Globus pallidus (tissue), 1 donor: Measurements from ENCODE around the gene TRAF6.

Source experiments
- DNase-seq: peaks from one replicate; pipeline ENCODE4 v3.0.0-alpha.2; 2015; ENCODE audit warnings: low spot score

The TRAF6 gene

DNA sequence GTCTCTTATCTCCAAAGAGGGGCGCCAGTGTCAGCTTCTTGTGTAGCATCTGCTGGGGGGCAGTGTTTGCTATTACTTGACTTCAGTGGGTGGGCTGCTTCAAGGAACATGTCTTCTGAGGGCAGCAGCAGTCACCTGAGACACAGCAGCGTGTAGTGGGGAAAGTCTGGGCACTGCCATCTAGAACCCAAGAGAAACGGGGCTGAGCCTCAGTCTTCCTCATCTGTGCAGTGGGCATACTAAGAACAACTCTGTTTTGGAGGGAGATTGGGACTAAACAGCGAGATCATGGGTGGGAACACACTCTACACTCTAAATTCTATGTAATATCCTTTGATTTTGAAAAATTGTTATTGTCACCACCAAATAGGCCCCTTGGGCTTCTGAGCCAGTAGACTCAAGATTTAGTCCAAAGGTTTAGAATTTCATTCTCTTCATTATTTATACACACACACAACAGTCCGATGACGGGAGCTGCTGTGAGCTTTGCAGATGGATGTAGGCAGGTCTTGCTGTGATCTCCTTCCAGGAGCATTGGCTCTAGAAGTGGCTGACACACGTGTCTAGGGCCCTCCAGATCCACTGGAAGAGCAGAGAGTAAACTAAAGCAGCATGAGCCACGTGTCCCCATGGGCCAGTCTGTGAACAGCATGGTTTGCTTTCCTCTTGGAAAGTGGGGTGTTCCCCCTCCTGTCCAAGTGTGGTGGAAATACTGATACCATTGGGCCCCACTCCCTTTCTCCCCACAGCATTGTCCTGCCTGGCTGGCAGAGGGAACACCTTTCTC is 51.8 kb downstream of the TRAF6 start:
- no peak for DNase-seq

DNA sequence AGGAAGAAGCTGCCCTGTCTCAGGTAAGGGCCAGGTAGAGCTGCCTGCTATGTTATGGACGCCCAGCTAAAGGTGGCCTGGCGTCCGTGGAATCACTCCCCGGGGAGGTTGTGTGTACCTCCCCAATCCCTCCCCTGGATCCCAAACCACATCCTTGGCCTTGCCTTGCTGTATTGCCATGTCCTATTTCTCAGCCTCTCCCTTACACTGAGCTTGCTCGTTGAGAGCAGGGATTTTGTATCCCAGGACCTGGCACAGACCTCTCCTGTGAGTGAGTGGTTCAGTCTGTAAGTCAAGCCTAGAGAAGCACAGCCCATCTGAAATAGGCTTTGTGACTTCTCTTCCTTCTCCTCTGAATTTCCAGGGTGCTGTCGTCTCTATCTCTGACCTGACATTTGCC is 53.9 kb downstream of the TRAF6 start:
- DNase-seq: no peak

DNA sequence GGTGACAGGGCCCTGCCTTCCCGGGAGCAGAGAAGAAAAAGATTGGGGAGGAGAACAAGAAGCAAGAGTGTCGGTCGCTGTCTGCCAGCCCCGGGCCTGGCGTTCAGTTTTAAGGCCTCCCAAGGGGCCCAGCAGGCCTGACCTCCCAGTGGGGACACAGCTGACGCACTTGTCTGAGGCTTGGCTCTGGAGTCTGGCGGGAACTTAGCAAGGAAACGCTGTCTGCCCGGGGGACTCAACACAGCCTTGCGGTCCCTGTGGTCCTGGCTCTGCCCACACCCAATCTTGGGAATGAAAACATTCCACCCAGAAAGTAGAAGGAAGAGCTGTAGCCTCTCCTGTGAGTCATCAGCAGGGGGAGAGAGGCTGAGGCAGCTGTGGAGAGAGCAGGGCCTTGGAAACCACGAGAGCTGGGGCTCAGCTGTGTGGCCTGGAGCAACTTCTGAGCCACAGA is 54.4 kb downstream of the TRAF6 start:
- DNase-seq: peak; percentile 67

DNA sequence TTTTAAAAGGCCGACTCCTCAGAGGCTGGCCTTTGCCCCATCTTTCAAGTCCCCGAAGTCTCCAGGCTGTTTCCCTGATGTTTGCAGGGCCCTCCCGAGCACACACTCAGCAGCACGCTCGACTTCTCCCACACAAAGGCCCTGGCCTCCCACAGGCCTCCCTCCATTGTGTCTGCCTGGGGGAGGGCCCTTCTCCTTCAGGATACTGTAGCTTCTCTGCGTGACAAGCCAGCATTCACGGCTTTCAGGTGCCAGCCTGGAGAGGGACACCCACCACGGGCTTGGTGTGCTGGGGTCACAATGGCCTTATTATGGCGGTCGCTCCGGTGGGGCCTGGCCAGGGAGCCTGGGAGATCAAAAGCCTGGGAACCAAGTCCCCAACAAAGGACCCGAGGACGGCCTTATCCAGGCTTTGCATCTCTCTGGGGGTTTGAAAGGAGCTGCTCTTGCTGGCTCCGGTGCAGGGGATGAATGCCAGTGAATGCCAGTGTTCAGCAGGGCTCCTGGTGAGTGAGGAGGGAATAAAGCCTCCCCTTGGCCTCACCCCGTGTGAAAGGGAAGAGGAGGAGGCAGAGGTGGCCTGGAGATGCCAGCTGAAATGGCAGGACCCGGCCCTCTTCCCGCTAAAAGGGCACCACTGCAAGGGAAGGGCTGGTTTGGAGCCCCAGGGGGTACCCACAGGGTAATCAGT is 55.0 kb downstream of the TRAF6 start:
- DNase-seq: no peak

DNA sequence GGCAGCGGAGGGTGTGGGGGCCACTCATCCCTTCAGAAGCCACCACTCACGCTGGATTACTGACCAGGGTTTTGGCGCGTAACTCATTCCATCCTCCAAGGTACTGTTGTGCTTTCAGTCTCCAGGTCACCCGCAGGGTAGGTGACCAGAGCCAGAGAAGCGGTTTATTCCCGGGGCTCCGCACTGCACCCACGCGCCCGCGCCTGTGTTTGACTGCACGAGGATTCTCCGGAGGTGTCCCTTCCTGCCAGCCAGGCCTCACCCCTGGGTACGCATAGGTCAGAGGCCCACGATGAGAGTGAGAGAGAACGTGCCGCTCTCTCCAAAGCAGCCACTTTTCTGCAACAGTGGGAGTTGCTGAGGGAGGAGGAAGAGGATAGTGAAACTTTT is 55.5 kb downstream of the TRAF6 start:
- DNase-seq: no peak

DNA sequence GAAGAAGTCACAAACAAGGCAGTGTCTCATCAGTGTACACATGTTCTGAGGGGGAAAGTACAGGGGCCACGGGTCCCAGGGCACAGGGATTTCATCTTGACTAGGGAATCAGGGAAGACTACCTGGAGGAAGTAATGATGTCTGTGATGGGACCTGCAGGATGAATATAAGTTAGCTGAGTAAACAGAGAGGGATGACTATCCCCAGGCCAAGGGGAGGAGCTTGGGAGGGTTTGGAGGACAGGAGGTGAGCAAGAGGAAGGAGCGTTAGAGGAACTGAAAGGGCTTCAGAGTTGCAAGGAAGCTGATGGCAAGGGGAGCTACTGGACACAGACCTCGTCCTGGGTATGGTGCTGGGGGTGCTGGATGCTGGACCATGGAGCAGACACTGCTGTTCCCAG is 56.4 kb downstream of the TRAF6 start:
- no peak for DNase-seq

DNA sequence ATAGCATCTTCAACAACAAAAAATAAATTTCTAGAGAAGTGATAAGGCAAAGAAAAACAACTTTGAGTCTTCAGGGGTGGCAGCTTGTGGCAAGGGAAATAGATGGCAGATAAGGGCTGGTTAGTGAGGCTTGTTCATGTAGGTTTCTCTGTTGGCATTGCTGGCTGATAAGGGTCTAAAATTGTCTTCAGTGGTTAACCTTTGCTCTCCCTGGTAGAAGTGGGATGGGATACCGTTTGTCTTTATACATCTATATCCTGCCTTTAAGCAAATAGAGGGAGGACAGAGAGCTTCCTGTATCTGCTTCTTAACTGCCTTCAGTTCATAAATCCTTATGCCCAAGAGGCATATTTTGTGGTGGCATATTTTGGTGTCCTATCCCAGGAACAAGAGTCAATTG is 57.1 kb downstream of the TRAF6 start:
- DNase-seq: no peak

DNA sequence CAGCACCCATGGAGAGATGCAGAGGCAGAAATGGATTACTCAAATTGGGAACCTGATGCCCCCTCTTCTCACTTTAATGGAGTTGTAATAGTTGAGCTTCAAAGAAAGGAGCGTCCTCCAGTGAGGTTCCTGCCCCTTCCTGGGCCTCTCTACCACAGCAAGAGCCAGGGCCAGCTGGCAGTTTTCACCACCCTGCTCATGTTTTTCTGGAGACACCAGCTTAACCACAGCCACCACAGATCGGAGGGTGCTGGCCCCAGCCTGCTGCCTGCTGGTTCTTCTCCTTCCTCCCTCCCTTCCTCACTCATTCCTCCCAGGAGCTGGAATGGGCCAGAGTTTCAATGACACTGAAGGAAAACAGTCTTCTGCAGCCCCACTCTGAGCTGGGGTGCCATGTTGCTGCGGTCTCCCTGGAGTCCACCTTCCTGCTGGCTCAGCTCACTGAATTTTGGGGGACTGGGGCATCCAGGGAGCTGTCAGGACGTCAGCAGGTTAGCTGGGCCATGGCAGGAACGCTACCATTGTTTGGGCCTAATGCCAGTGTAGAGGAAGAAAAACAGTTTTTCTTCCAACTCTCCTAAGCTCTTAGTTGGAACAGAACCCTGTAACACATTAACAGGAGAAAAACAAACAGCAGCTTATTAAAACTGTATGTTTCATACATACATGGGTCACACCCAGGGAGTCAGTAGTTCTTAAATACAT is 57.7 kb downstream of the TRAF6 start:
- DNase-seq: no peak

DNA sequence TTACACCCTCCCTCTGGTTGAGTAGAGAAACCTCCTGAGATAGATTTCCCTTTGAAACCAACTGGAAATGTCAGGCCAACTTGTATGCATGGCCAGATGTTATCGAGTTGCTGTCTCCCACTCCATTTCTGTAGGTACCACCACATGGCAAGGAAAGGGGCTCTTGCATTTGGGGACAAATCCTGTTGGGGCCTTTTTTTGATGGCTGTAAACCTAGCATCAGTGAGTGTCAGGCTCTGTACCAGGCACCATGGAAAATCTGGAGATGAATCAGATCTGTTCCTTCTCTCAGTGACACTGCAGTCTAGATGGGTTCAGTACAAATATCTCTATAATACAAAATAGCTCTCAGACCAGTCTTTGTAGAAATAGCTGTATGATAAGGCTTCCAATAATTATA is 58.4 kb downstream of the TRAF6 start:
- DNase-seq: no peak

DNA sequence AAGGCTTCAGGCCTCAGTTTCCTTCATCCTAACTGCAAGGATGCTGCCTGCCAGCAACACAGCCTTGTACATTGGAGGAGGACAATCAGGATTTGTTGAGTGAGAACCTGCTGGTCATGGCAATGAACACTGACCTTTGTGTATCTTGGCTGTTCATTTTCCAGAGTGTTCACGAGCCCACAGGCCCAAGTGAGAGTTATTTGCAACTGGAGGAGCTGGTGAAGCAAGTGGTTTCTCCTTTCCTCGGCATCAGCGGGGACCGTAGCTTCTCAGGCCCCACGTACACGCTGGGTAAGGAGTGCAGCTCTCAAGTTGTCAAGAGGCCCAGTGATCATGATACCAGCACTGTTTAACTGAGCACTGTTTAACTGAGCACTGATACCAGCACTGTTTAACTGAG is 59.0 kb downstream of the TRAF6 start:
- DNase-seq: no peak

DNA sequence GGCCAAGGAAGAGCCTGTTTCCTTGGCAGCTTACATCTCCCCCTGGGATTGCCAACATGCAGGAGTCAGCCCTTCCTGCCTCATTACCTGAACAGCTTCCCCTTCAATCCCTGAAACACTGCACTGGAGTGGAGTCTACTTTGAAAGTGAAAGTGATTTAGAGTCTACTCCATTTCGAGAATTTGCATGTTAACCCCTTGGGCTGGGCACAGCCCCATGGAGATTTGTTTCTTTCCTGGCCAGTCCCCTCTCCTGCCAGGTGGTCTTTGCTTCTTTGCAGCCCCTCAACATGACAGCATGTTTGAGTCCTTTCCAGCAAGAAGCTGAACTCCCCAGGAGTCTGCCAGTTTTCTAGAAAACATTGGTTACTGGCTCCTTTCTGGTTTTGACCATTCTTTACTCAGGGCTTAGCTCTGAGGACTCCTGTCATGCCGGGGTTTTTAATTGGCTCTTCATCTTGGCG is 59.9 kb downstream of the TRAF6 start:
- no peak for DNase-seq

DNA sequence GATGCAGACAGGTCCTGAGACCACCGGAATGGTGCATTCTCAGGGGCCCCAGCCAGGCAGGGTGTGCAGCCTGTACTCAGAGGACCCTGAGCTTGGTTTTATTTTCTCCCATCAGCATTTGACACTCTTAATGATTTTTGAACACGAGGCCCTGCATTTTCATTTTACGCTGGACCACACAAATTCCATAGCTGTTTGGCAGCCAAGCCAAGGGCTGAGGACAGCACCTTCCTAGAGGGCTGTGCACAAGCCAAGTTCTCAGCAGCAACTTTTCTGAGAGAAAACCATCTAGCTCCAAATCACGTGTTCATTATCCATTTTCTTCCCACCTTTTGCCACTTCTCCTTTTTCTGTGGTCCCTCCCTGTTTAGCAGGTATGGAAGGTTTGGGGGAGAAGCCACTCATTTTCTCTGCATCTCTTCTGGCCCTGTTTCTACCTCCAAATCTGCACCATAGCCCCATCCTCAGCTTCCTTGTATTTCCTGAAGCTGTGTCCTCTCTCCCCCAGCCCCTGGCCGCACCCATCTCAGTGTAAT is 60.4 kb downstream of the TRAF6 start:
- no peak for DNase-seq

DNA sequence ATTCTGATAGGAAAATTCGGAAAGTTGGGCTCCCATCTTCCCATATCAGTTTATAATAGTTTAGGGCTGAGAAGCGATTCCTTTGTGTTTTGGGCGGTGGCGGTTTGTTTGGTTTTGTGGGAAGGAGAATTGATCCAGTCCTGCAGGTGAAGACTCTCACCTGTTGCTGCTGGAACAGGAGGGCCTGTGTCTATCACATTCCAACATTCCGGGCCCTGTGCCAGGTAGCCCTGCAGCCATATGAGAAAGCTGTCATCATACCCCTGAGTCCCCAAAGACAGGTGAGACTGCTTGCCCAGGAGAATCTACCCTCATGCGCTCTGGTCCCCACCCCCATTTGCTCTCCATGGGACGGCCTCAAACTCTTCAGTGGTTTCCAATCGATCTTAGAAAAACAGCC is 62.1 kb downstream of the TRAF6 start:
- no peak for DNase-seq

DNA sequence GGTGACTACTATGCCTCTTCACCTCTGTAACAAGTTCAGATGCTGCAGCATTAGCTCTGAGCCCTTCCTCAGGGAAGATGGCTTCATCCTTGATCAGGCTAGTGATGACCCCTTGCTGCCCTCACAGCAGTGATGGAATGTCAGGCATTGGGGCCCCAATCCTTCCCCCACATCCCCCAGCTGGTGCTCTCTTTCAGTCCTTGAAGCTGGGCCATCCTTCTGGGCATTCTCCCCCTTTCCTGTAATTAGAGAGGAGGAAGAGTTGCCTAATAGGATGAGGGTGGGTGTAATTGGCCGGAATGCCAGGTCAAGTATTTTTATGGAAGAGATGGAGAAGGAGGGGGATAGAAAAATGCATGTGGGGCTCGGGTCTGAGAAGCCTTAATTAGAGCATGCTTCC is 62.6 kb downstream of the TRAF6 start:
- no peak for DNase-seq

DNA sequence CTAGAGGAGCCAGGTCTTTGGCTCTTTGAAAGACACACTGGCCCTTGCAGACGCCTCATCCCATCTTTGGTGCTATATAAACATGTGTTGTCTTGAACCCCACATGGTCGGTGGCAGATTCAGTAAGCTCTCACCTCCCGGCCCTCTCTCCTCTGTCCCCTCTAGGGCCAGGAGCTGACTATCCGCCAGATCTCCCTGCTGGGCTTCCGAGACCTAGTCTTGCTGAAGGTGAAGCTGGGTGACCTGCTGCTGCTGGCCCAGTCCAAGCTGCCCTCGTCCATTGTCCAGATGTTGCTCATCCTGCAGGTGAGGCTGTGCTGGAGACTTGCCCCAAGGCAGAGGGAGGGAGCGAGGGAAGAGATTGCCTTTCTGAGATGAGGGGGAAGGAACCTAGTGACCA is 63.9 kb downstream of the TRAF6 start:
- DNase-seq: no peak

DNA sequence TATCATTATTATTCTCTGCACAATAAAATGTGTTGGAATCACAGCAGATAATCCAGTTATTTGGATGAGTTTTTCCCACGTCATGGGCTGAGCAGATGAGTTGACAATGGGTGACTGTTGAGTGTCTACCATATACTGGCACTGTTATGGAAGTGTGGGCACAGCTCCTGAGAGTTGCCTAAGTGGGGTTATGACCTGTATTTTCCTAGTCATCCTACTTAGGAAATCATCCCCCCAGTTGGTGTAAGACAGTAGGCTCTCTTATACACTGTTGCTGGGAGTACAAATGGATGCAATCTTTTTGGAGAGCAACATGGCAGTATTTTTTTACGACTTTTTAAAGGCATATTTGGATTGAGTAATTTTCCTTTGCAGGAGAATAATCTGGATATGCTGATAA is 66.4 kb downstream of the TRAF6 start:
- DNase-seq: no peak

DNA sequence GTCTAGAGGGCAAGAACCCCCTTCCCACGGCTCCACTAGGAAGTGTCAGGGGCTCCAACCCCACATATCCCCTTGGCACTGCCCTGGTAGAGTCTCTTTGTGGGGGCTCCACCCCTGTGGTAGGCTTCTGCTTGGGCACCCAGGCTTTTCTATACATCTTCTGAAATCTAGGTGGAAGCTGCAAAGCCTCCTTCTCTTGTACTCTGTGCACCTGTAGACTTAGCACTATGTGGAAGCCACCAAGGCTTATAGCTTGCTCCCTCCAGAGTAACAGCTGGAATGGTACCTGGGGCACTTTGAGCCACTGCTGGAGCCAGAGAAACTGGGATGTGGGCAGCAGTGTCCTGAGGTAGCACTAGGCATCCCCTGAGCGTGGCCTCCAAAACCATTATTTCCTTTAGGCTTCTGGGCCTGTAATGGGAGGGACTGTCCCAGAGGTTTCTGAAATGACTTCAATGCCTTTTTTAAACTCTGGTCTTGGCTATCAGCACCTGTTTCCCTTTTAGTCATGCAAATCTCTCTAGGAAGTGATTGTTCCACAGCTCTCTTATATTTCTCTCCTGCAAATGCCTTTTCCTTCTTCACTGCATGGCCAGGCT is 68.4 kb downstream of the TRAF6 start:
- DNase-seq: no peak

DNA sequence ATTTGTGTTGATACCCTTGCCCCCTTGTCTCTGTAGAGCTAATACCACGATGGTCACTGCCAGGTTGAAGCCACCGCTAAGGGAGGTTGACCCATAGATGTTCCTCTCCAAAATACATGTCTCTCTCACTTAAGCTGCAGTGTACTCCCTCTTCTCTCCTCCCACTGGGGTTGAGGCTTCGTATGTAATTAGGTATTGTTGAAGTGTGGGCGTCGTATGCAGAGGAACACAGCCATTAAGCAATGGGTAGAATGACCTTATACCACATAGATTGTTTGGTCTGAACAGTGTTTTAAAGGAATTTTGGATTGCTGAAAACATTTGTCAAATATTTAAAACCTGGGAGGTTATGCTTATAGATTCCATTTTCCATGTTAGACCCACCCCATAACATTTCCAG is 71.9 kb downstream of the TRAF6 start:
- no peak for DNase-seq

DNA sequence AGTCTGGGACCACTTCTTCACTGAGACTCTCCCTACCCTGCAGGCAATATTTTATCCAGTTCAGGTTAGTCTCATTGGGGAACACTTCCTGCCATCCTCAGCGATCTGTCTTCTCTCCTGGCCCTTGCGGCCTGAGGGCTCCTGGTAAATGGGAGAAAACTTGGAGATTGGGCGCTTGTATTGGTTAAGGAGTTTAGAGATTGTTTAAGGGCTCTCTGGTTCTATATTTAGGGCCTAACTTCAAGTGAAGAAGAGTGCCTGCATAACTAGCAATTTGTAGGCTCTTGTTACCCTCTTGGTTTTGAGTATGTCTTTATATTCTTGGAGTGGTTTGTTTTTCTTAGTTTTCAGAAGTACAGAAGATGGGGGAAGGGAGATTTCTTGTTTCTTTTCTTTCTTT is 72.7 kb downstream of the TRAF6 start:
- DNase-seq: no peak
